Duodenal mucosa (tissue), 2 donors: Measurements from ENCODE around the gene ZSCAN12.
"Not testable (repeated sequence)": the region's sequence is repeated elsewhere in the genome, so short reads cannot be mapped to it uniquely, and the experiment has no call there.

Source experiments
- H3K27ac ChIP-seq: one replicate; pipeline ENCODE4 v1.7.0; 2013; ENCODE audit warnings: low read depth, low read length
- H3K27me3 ChIP-seq, 2 donors: one replicate each; pipeline ENCODE4 v1.7.0; 2013; ENCODE audit warnings: low read length in 2 of 2, control low read depth in 1 of 2; ENCODE audit not compliant: insufficient read depth in 2 of 2, control insufficient read depth in 1 of 2
- H3K36me3 ChIP-seq, 2 donors: one replicate each; pipeline ENCODE4 v1.7.0; 2013; ENCODE audit warnings: low read length in 2 of 2, control low read depth in 1 of 2; ENCODE audit not compliant: insufficient read depth in 2 of 2, control insufficient read depth in 1 of 2
- H3K4me1 ChIP-seq, 2 donors: one replicate each; pipeline ENCODE4 v1.7.0; 2013; ENCODE audit warnings: low read length in 2 of 2, control low read depth in 1 of 2; ENCODE audit not compliant: insufficient read depth in 2 of 2, control insufficient read depth in 1 of 2
- H3K4me3 ChIP-seq, 2 donors: one replicate each; pipeline ENCODE4 v1.7.0; 2013; ENCODE audit warnings: low read length in 2 of 2, low read depth in 1 of 2
- H3K9ac ChIP-seq, 2 donors: one replicate each; pipeline ENCODE4 v1.7.0; 2013; ENCODE audit warnings: low read length in 2 of 2, low read depth in 1 of 2
- H3K9me3 ChIP-seq, 2 donors: one replicate each; pipeline ENCODE4 v1.7.0; 2013; ENCODE audit warnings: low read length in 2 of 2, control low read depth in 1 of 2; ENCODE audit not compliant: control insufficient read depth in 1 of 2

The ZSCAN12 gene

DNA sequence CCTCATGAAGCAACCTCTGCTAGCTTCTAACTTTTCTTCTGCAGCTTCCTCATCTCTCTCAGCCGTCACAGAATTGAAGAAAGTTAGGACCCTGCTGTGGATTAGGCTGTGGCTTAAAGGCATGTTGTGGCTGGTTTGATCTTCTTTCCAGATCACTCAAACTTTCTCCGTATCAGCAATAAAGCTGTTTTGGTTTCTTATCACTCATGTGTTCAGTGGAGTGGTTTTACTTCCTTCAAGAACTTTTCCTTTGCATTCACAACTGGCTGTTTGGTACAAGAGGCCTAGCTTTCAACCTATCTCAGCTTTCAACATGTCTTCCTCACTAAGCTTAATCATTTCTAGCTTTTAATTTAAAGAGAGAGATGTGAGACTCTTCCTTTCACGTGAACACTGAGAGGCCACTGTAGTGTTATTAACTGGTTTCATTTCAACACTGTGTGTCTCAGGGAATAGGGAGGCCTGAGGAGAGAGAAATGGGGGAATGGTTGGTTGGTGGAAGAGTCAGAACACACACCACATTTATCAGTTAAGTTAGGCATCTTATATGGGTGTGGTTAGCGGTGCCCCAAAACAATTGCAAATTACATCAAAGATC is 26.5 kb upstream of the ZSCAN12 start:
- no peaks in the 10 kb centered on the region for H3K4me1 ChIP-seq
- H3K27me3 ChIP-seq: no peaks in the 10 kb centered on the region
- no peaks in the 10 kb centered on the region for H3K36me3 ChIP-seq
- H3K27ac ChIP-seq: no peak overlapping the region
- no peak overlapping the region for H3K9ac ChIP-seq
- H3K9me3 ChIP-seq: peaks cover 0 to 1% of the 10 kb centered on the region in 2 donors
- H3K4me3 ChIP-seq: no peak overlapping the region

DNA sequence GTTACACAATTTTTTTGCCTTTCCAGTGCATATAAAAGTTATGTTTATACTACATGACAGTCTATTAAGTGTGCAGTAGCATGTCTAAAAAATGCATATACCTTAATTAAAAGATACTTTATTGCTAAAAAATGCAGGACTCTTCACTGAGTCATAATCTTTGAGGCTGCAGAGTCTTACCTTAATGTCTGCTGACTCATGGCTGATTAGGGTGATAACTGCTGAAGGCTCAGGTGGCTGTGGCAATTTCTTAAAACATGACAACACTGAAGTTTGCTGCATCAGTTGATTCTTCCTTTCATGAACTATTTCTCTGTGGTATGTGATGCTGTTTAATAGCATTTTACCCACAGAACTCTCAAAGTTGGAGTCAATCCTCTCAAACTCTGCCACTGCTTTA is 24.6 kb upstream of the ZSCAN12 start:
- H3K4me3 ChIP-seq: no peak overlapping the region
- H3K9ac ChIP-seq: no peak overlapping the region
- H3K27me3 ChIP-seq: no peaks in the 10 kb centered on the region
- no peaks in the 10 kb centered on the region for H3K36me3 ChIP-seq
- H3K27ac ChIP-seq: no peak overlapping the region
- H3K9me3 ChIP-seq: peaks cover 0 to 1% of the 10 kb centered on the region in 2 donors
- H3K4me1 ChIP-seq: no peaks in the 10 kb centered on the region

DNA sequence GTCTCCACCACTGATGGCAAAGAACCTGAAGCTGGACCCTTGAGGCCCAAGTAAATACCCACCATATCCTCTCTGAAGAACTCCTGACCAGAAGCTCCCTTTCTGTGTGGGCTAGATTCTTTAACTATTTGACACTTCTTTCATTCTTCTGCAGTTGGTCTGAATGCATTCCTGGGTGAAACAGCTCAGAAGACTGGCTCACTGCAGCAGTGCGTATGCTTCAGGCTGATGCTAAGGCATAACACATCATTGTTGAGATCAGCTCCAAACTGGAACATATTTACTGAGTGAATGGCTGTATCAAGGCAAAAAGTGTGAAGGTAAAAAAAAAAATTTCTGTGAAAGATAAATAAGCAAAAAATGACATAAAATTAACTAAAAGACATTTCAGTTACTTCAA is 24.0 kb upstream of the ZSCAN12 start:
- no peak overlapping the region for H3K9ac ChIP-seq
- H3K4me3 ChIP-seq: no peak overlapping the region
- no peaks in the 10 kb centered on the region for H3K4me1 ChIP-seq
- H3K27me3 ChIP-seq: no peaks in the 10 kb centered on the region
- H3K27ac ChIP-seq: no peak overlapping the region
- peaks cover 0 to 1% of the 10 kb centered on the region in 2 donors for H3K9me3 ChIP-seq
- no peaks in the 10 kb centered on the region for H3K36me3 ChIP-seq

- no peak overlapping the region for H3K27ac ChIP-seq
- no peaks in the 10 kb centered on the region for H3K27me3 ChIP-seq
- H3K36me3 ChIP-seq: no peaks in the 10 kb centered on the region
- no peaks in the 10 kb centered on the region for H3K4me1 ChIP-seq
- no peak overlapping the region for H3K4me3 ChIP-seq
- no peaks in the 10 kb centered on the region for H3K9me3 ChIP-seq
- H3K9ac ChIP-seq: no peak overlapping the region
These were observed 14.1 kb upstream of the ZSCAN12 start for GRCh38 chr6:28413681-28414080.

DNA sequence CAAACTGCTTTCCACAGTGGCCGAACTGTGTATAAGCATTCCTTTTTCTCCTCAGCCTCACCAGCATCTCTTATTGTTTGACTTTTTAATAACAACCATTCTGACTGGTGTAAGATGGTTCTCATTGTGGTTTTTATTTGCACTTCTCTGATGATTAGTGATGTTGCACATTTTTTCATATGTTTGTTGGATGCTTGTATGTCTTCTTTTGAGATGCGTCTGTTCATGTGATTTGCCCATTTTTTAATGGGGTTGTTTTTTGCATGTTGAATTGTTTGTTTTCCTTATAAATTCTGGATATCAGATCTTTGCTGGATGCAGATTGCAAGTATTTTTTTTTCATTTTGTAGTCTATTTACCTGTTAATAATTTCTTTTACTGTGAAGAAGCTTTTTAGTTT is 11.2 kb upstream of the ZSCAN12 start:
- Histone ChIP-seq H3K27me3 (peaks cover 0 to 6% of the 10 kb centered on the region in 2 donors), H3K9me3 (no peaks in the 10 kb centered on the region), H3K4me3 (no peak overlapping the region), H3K9ac (no peak overlapping the region), H3K36me3 (no peaks in the 10 kb centered on the region), H3K27ac (no peak overlapping the region), H3K4me1 (no peaks in the 10 kb centered on the region)

GRCh38 chr6:28408076-28408802 is 8.7 kb upstream of the ZSCAN12 start:
- Histone ChIP-seq H3K27ac (no peak overlapping the region), H3K36me3 (no peaks in the 10 kb centered on the region), H3K4me1 (no peaks in the 10 kb centered on the region), H3K9ac (no peak overlapping the region), H3K9me3 (no peaks in the 10 kb centered on the region), H3K27me3 (peaks cover 1 to 6% of the 10 kb centered on the region in 2 donors), H3K4me3 (no peak overlapping the region)

GRCh38 chr6:28407401-28407800 is 7.9 kb upstream of the ZSCAN12 start:
- H3K9ac ChIP-seq: no peak overlapping the region
- no peaks in the 10 kb centered on the region for H3K4me1 ChIP-seq
- no peak overlapping the region for H3K27ac ChIP-seq
- H3K4me3 ChIP-seq: no peak overlapping the region
- H3K27me3 ChIP-seq: peaks cover 2 to 6% of the 10 kb centered on the region in 2 donors
- no peaks in the 10 kb centered on the region for H3K9me3 ChIP-seq
- no peaks in the 10 kb centered on the region for H3K36me3 ChIP-seq

DNA sequence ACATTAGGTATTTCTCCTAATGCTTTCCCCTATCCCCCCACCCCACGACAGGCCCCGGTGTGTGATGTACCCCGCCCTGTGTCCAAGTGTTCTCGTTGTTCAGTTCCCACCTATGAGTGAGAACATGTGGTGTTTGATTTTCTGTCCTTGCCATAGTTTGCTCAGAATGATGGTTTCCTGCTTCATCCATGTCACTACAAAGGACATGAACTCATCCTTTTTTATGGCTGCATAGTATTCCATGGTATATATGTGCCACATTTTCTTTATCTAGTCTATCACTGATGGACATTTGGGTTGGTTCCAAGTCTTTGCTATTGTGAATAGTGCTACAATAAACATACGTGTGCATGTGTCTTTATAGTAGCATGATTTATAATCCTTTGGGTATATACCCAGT is 4.4 kb upstream of the ZSCAN12 start:
- H3K9me3 ChIP-seq, H3K4me3 ChIP-seq, H3K27ac ChIP-seq, H3K4me1 ChIP-seq, H3K36me3 ChIP-seq, H3K27me3 ChIP-seq, H3K9ac ChIP-seq: not testable (repeated sequence)

- peaks cover 2 to 5% of the 10 kb centered on the region in 2 donors for H3K27me3 ChIP-seq
- H3K9me3 ChIP-seq: no peaks in the 10 kb centered on the region
- H3K9ac ChIP-seq: no peak overlapping the region
- no peak overlapping the region for H3K4me3 ChIP-seq
- H3K36me3 ChIP-seq: no peaks in the 10 kb centered on the region
- no peak overlapping the region for H3K27ac ChIP-seq
- H3K4me1 ChIP-seq: peaks cover 4 to 10% of the 10 kb centered on the region in 2 donors
These were observed 2.6 kb upstream of the ZSCAN12 start for GRCh38 chr6:28402197-28402596.

DNA sequence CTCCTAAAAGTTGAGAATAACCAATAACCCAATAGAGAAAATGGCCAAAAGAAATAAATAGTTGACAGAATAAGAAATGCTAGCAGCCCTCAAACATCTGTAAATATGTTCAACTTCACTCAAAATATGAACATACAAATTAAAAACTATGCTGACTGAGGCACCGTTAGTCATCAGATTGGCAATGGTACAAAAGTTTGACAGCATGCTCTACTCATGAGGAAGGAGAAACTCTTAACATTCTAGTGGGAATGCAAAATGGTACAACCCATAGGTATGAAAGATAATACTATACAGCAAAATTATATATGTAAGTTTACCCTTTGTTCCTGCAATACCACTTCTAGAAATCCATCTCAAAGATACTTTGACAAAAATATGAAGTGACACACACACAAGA is 1.6 kb upstream of the ZSCAN12 start:
- no peak overlapping the region for H3K4me3 ChIP-seq
- H3K4me1 ChIP-seq: peaks cover 4 to 10% of the 10 kb centered on the region in 2 donors
- no peak overlapping the region for H3K27ac ChIP-seq
- peaks cover 0 to 2% of the 10 kb centered on the region in 2 donors for H3K27me3 ChIP-seq
- H3K9me3 ChIP-seq: no peaks in the 10 kb centered on the region
- H3K36me3 ChIP-seq: no peaks in the 10 kb centered on the region
- H3K9ac ChIP-seq: no peak overlapping the region
